GM10847 (cell line): ENCODE results near the gene BAHCC1.

Experiments
- POLR2A ChIP-seq: IDR thresholded peaks from 2 replicates; pipeline ENCODE4 v1.6.1; 2011; ENCODE audit not compliant: insufficient read length; ENCODE audit errors: extremely low read depth

BAHCC1 gene

DNA sequence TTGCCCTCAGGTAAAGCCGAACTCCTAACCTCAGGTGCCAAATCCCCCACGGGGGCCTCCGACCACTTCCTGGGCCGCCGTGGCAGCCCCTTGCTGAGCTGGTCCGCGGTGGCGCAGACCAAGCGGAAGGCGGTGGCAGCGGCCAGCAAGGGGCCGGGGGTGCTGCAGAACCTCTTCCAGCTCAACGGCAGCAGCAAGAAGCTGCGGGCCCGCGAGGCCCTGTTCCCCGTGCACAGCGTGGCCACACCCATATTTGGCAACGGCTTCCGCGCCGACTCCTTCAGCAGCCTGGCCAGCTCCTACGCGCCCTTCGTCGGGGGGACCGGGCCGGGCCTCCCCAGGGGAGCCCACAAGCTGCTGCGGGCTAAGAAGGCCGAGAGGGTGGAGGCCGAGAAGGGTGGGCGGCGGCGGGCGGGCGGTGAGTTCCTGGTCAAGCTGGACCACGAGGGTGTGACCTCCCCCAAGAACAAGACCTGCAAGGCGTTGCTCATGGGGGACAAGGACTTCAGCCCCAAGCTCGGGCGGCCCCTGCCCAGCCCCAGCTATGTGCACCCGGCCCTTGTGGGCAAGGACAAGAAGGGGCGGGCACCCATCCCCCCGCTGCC lies 65.7 kb downstream of the BAHCC1 start:
- TF ChIP-seq POLR2A, result no peak

DNA sequence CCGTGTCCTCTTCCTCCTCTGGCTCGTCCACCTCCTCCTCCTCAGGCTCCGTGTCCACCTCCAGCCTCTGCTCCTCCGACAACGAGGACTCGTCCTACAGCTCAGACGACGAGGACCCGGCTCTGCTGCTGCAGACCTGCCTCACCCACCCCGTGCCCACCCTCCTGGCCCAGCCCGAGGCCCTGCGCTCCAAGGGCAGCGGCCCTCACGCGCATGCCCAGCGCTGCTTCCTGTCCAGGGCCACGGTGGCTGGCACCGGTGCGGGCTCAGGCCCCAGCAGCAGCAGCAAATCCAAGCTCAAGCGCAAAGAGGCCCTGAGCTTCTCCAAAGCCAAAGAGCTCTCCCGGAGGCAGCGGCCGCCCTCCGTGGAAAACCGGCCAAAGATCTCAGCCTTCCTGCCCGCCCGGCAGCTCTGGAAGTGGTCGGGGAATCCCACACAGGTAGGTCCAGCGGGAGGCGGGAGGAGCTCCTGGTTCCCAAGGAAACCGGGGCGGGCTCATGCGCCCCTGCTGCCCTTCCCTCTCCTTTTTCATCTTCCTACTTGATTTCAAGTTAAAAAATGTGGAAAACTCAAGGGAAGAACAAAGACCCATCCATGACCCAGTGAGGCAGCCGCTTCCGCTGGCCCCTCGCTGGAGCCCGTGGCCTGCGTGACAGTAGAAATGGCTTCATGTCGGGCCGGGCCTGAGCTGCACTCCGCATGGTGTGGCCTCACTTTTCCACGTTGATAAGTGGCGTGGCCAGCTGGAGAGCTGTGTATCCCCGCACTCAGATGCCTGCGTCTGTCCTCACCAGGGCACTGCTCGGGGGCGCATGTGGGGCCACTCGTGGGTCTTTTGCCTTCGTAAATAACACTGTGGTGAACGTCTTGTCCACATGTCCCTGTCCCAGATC lies 66.6 kb downstream of the BAHCC1 start:
- TF ChIP-seq POLR2A, result no peak

DNA sequence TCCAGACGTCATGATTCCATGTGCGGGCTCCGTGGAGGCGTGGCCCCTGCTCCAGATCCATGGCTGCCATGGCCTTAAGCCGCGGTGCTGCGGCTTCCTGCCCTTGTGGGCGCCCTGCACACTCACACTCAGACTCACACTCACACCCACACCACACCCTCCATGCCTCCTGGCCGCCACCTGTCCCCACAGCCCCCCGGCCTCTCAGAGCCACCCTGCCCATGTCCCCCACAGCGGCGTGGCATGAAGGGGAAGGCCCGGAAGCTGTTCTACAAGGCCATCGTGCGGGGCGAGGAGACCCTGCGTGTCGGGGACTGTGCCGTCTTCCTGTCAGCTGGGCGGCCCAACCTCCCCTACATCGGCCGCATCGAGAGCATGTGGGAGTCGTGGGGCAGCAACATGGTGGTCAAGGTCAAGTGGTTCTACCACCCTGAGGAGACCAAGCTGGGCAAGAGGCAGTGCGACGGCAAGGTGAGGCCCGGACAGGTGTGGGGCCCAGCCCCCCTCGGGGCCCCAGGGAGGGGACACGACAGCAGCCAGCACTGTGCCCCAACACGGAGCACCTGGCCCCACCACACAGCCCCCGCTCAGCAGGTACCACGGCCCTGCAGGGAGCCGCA lies 67.4 kb downstream of the BAHCC1 start:
- no peak for TF ChIP-seq POLR2A

DNA sequence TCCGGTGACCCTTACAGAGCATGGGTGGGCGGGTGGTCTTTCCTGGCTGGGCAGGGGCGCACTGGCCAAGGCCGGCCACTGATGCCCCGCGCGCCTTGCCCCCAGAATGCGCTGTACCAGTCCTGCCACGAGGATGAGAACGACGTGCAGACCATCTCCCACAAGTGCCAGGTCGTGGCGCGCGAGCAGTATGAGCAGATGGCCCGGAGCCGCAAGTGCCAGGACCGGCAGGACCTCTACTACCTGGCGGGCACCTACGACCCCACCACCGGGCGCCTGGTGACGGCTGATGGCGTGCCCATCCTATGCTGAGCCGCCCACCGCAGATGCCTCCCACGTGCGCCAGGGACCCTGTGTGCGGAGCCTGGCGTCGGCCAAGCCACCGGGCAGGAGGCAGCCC lies 68.2 kb downstream of the BAHCC1 start:
- no peak for TF ChIP-seq POLR2A

DNA sequence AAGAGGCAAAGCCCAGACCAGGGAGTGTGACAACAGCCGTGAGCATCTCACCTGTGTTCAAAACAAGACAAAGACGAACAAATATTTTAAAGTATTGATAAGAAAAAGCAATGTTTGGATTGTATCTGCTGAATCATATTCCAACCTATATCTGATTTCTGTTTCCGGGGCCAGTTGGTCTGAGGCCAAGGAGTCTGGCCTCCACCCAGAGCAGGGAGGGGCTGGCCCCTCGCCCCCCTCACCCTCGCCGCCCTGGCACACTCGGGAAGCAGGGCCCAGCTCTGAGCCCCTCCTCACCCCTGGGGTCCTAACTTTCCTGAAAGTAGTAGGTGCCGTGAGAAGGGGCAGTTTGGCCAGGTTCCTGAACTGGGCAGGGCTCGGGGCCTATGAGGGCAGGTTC lies 69.3 kb downstream of the BAHCC1 start:
- TF ChIP-seq POLR2A, result no peak

DNA sequence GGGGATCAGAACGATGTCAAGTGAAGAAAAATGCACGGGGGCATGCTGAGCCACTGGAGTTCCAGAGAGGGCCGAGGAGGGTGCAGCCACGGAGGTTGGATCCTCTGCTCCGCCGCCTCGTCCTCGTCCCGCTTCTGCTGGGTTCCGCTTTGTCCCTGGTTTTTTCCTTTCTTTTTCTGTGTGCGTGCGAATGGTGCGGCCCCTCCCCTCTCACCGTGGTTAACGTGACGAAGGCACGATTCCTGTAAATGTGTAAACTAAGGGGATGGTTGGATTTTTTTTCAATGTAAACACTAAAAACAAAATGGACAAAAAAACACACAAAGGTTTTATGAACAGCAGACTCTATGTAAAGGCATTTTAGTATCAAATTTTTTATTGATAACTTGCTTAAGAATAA lies 70.7 kb downstream of the BAHCC1 start:
- TF ChIP-seq POLR2A, result no peak

DNA sequence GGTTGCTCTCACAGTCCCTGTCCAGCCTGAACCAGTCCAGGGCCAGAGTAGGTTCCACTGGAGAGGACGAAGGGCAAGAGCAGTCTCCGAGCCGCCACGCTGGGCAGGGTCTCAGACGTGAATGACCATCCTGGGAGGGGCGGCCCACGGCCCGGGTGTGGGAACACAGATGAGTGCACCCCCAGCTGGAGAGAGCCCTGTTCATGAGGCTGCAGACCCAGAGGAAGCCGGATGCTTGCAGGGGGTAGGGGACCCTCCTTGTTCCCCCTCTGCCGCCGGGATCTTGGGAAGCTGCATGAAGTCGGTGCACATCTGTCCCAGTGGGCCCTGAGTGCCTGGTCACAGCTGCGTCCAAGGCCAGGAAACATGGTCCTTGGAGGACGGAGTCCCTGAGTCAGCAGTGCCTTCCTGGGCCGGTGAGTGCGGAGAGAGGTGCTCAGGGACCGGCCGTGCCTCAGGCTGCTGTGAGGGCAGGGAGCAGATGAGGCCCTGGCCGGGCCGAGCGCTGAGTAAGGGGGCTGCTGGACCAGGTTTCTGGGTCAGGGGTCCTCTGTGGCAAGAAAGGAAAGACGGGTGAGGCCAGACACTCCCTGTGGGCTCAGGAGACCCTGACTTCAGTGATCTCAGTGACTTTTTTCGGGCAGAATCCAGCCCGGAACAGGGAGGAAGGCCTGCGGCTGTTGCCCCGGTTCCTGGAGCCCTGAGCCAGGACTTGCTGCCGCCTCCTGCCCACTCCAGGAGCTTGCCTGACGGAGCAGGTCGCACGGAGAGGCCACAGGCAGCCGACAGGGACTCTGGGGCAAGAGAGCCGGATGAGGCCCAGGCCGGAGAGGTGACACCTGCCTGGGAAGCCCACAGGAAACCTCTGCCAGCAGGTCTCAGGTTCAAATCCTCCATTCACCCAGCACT lies 71.6 kb downstream of the BAHCC1 start:
- no peak for TF ChIP-seq POLR2A

DNA sequence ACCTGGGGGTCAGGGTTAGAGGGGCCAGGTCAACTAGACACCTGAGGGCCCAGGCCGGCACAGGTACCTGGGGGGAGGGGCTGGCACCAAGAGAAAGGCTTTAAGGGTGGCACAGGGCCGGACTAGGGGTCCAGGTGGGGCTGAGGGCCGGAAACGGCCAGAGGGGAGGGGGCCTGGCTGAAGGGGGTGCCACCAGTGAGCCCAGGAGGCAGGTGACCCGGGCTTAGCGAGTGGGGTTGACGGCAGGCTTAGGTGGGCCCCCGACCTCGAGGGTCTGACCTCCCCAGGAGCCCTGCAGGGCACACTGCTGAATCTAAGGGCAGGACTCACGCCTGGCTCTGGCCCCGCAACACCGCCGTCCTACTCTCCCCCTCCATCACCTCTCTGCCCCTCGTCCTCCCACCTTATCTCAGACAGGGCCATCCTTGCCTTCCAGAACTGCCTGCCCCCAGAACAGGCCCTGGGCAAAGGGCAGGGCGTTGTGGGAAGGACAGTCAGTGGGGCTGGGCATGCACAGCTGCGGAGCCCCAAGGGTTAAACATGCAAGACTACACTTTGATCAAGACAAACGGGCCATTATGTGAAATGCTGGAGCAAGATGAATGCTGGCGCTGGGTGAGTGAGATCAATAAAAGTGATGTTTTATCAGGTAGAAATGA lies 73.0 kb downstream of the BAHCC1 start:
- no peak for TF ChIP-seq POLR2A

DNA sequence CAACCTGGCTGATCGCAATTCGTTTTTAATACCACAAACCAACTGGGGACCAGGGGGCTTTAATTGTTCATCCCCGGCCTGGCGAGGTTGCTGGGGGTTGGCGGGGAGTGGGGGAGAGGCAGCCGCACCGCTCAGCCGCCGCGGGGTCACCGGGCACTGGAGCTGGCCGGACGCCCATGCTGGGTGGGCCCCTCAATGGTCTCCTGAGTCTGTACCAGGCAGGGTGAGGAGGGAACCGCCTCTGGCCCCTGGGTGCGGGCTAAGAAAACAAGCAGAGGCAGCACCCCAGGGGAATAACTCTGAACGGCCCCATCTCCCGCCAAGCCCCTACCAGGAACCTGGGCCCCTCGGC lies 73.5 kb downstream of the BAHCC1 start:
- TF ChIP-seq POLR2A, result no peak

DNA sequence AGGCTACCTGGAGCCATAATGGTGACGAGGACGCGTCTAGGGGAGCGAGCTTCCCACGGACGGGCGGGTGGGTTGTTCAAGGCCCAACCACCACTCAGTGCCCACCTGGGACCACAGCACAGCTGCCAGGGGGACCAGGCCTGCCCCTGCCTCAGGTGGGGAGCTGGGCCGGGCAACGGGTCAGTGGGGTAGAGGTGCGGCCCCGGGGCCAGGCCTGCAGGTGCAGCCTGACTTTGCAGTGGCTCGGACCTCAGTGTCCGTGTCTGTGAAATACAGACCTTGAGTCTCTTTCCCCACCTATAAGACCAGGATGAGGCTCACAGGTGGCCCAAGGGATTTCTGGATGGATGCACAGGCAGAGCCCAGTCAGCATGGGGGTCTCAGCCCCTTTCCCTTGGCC lies 74.0 kb downstream of the BAHCC1 start:
- no peak for TF ChIP-seq POLR2A

DNA sequence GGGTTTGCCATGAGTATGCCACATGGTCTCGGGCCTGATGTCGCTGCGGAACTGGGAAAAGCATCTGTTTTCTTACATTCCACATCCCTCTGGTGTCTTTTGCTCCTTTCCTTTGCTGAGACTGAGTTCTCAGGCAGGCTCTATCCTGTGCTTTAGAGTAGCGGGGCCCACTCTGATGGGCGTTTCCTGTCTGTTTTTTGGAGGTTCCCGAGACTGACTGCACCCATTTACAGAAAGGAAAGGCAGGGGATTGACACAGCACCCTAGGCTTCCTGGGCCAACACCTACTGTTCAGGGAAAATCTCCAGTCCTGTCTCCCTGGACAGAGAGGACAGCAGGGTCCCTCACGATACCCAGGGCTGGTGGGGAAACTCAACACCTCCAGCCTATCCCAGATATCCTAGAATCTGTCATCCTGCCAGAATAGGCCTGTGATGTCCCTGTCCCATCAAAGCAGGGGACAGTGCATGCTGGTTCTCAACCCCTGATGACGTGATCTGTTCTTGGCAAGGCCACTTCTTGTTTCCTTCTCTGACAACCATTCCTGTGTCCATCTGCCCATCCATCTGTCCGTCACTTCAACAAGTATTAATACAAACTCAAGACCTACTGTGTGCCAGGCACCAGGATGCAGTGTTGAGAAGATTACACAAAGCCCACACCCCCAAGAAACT lies 75.2 kb downstream of the BAHCC1 start:
- no peak for TF ChIP-seq POLR2A

DNA sequence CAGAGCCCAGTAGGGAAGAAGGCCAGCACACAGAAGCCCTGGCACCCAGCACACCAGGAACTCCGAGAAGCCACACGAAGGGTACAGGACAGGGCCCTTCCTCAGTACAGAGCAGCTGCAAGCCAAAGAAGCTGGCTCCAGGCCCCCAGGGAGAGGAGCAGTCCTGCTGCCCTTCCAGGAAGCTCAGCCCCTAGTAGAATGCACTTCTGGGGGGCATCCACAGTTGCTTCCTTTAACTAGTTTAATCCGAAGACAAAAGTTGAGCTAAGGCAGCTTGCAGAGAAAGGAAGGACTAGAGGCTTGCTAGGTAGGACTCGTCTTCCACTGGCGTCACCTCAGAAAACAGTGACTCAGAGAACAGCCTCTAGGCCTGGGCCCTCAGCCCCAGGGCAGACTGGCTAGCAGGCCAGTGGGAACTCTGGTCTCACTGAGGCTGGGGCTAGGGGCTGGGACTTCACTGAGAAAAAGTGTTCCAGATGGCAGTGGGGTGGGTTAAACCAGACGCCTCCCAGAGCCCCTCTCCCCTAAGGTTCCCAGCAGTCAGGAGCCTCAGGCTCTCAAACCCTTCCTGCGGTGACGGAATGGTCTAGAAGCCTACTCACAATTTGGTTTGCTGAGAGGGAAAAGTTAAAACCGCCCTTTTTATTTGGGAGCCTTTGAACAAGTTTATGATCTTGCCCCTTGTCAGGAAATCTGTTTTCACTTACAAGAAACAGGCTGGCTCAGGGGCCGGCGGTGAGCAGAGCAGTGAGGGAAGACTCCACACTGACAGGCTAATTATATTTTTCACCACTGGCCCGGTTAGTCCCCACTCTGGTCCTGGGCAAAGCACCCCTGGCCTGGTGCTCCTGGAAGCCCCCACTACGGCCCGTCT lies 75.9 kb downstream of the BAHCC1 start:
- TF ChIP-seq POLR2A, result no peak

DNA sequence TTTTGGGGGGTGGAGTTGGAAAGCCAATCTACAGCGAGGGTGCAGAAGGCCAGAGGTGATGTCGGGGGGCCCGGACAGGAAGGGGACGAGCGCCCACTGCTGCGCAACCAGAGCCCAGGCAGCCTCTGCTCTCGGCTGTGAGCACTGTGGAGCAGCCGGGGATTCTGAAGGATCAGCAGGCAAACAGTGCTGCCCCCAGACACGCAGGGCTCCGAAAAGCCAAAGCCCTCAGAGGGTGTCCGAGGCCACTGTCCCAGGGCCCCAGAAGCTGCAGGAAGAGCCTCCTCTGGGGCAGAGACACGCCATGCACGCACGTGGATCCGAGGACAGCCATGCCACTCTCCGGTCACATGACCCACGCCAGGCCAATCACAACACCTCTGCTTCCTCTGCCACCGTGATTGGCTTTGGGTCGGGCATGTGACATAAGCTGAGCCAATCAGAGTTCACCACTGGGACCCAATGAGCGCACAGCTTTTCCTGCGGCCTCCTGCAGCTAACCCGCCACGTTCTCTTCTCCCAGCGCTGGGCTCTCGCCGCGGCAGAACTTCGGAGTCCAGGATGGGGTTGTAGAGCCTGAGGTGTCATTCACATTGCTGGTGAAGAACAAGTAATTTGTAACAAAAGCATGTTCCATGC lies 76.7 kb downstream of the BAHCC1 start:
- no peak for TF ChIP-seq POLR2A
